ENCODE data around the gene UNC5B. TPM values are rescaled to one million over a fixed set of nuclear protein-coding genes. Genes with fewer than 3 reads are reported as not detected.

Gene UNC5B
- total and polyA plus RNA-seq, 12 donors: 2.0 to 27.0 (median 8.8) TPM

DNA sequence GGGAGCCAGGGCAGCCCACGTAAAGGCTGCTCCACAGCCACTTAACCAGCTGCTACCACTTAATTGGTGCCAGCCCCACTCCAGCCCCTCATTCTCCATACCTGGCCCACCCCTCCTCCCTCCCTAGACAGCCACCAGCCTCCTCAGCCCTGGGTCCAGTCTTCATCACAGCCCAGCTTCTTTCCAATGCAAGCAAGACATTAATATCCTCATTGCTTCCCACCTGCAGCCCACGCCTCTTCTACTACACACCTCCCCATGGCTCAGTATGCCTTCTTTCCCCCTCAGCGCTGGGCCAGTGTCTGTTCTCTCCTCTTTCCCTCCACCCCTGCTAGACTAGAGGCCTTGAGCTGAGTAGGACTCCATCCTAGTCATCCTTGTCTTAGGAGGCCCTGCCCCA lies 33.5 kb upstream of the UNC5B start:
- Histone ChIP-seq H3K27ac (no peak overlapping the region), H3K4me3 (no peak overlapping the region), H3K36me3 (replicated peaks in 1 of 2) (no peaks in the 10 kb centered on the region), H3K4me1 (replicated peaks in 1 of 2) (no peaks in the 10 kb centered on the region), H3K9me3 (replicated peaks in 1 of 3) (no peaks in the 10 kb centered on the region), H3K27me3 (no peaks in the 10 kb centered on the region)
- 95 to 100% (median 96%) methylated on average over 3 of the region's 3 CpGs for WGBS, 4 donors
- DNase-seq: no peak
- intact Hi-C loops (cut with DNase I): no loop called here
- no peak for TF ChIP-seq POLR2A (IDR thresholded peaks at IDR 0.05)
- TF ChIP-seq, protein P1, sequence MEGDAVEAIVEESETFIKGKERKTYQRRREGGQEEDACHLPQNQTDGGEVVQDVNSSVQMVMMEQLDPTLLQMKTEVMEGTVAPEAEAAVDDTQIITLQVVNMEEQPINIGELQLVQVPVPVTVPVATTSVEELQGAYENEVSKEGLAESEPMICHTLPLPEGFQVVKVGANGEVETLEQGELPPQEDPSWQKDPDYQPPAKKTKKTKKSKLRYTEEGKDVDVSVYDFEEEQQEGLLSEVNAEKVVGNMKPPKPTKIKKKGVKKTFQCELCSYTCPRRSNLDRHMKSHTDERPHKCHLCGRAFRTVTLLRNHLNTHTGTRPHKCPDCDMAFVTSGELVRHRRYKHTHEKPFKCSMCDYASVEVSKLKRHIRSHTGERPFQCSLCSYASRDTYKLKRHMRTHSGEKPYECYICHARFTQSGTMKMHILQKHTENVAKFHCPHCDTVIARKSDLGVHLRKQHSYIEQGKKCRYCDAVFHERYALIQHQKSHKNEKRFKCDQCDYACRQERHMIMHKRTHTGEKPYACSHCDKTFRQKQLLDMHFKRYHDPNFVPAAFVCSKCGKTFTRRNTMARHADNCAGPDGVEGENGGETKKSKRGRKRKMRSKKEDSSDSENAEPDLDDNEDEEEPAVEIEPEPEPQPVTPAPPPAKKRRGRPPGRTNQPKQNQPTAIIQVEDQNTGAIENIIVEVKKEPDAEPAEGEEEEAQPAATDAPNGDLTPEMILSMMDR (IDR thresholded peaks at IDR 0.05): no peak

DNA sequence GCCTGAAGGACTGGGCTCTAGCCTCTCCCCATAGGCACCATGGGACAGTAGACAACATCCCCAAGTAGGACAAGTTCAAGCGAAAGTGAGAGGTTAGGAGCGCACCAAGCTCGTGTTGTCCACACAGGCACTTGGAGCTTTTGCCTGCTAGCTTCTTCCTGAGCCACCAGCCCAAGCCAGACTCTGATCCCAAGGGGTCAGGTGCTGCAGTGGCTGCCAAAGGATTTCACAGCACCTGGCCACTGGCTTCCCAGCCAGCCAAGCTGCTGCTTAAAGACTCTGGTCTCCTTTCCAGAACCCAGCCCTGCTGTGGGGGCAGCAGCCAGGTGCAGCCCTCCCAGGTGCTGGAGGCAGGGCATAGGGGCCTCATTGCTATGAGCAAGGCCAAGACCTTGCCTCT lies 33.0 kb upstream of the UNC5B start:
- H3K36me3 ChIP-seq (replicated peaks in 1 of 2): no peaks in the 10 kb centered on the region
- intact Hi-C loops (cut with DNase I): no loop called here
- peak in 1 of 7 donors; percentile 17 for DNase-seq
- H3K4me3 ChIP-seq: no peak overlapping the region
- 91 to 100% (median 96%) methylated on average over 3 of the region's 3 CpGs for WGBS, 4 donors
- H3K9me3 ChIP-seq (replicated peaks in 1 of 3): no peaks in the 10 kb centered on the region
- H3K4me1 ChIP-seq (replicated peaks in 1 of 2): no peaks in the 10 kb centered on the region
- no peaks in the 10 kb centered on the region for H3K27me3 ChIP-seq
- TF ChIP-seq, protein P1 (IDR thresholded peaks at IDR 0.05): no peak
- TF ChIP-seq POLR2A (IDR thresholded peaks at IDR 0.05): no peak
- H3K27ac ChIP-seq: no peak overlapping the region

DNA sequence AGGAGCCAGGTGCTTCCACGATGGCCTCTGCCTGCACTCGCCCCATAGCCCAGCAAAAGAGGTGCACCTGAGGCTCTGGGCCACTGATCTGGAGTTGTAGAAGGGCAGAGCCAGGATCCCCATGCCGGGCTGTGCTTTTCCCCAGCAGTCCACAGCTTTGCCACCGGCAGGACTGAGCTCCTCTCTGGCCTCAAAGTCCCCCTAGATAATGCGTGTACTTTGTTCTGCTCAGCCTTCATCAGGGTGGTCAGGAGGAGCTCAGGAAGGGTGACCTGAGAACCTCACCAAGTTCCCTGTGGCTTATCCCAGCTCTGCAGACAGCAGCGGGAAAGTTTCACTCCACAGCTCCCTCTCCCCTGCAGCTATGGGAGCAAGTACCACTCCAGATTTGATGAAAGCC lies 27.9 kb upstream of the UNC5B start:
- Histone ChIP-seq H3K4me1 (replicated peaks in 1 of 2) (peaks cover 9 to 11% of the 10 kb centered on the region in 2 donors), H3K36me3 (replicated peaks in 1 of 2) (no peaks in the 10 kb centered on the region), H3K27ac (no peak overlapping the region), H3K4me3 (no peak overlapping the region), H3K9me3 (replicated peaks in 1 of 3) (no peaks in the 10 kb centered on the region), H3K27me3 (no peaks in the 10 kb centered on the region)
- no peak for TF ChIP-seq POLR2A (IDR thresholded peaks at IDR 0.05)
- TF ChIP-seq, protein P1 (IDR thresholded peaks at IDR 0.05): no peak
- intact Hi-C loops (cut with DNase I): no loop called here
- 86 to 91% (median 89%) methylated on average over 5 to 6 of the region's 6 CpGs for WGBS, 4 donors
- peak in 1 of 7 donors; percentile 34 for DNase-seq

DNA sequence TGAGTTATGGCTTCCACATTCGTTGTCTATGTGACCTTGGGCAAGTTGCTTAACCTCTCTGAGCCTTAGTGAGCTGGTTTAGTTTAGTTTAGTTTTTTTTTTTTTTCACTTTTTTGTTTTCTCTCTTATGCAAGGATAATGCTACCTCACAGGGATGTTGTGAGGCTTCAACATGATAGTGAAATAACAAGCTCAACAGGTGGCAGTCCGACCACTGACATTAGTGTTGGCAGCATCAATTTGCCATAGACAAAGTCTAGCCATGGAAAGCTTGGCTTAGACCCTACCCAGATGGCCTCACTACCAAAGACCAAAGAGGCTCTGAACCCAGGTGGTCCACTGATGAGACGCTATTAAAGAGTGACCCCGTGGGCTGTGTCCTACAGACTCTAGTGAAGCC lies 27.2 kb upstream of the UNC5B start:
- Histone ChIP-seq H3K4me1 (replicated peaks in 1 of 2) (peaks cover 9 to 11% of the 10 kb centered on the region in 2 donors), H3K36me3 (replicated peaks in 1 of 2) (no peaks in the 10 kb centered on the region), H3K27me3 (no peaks in the 10 kb centered on the region), H3K4me3 (no peak overlapping the region), H3K9me3 (replicated peaks in 1 of 3) (no peaks in the 10 kb centered on the region), H3K27ac (no peak overlapping the region)
- intact Hi-C loops (cut with DNase I): no loop called here
- 72 to 82% (median 76%) methylated on average over 4 of the region's 4 CpGs for WGBS, 4 donors
- peak in 1 of 7 donors; percentile 18 for DNase-seq
- no peak for TF ChIP-seq POLR2A (IDR thresholded peaks at IDR 0.05)
- TF ChIP-seq, protein P1 (IDR thresholded peaks at IDR 0.05): no peak
